GM19328 (cell line): Measurements from ENCODE around the gene SCAP.

Experiments
- ATAC-seq: cut with Tn5 transposase; IDR thresholded peaks from one replicate; pipeline ENCODE4 v1.9.1; 2021; ENCODE audit warnings: mild to moderate bottlenecking, moderate library complexity; ENCODE audit not compliant: unreplicated experiment

The SCAP gene

GRCh38 chr3:47404431-47404876, 71.3 kb downstream of the SCAP start:
- ATAC-seq, result no peak

GRCh38 chr3:47399531-47400270, 76.0 kb downstream of the SCAP start:
- ATAC-seq, result no peak

GRCh38 chr3:47399016-47399415, 76.7 kb downstream of the SCAP start:
- no peak for ATAC-seq

GRCh38 chr3:47398228-47398627, 77.5 kb downstream of the SCAP start:
- ATAC-seq, result no peak

- ATAC-seq, result no peak
These were observed 80.9 kb downstream of the SCAP start for GRCh38 chr3:47394881-47395280.

- no peak for ATAC-seq
These were observed 81.4 kb downstream of the SCAP start for GRCh38 chr3:47394140-47394870.

GRCh38 chr3:47392933-47393332, 82.8 kb downstream of the SCAP start:
- ATAC-seq, result no peak

- ATAC-seq, result no peak
These were observed 89.9 kb downstream of the SCAP start for GRCh38 chr3:47385796-47386195.

GRCh38 chr3:47385007-47385406, 90.7 kb downstream of the SCAP start:
- ATAC-seq, result no peak

GRCh38 chr3:47384425-47384824, 91.3 kb downstream of the SCAP start:
- no peak for ATAC-seq

GRCh38 chr3:47381317-47382157, 94.2 kb downstream of the SCAP start:
- peak; percentile 51 for ATAC-seq

- ATAC-seq, result peak; percentile 73
These were observed 95.0 kb downstream of the SCAP start, which contains the start of gene PTPN23 for GRCh38 chr3:47380601-47381316. Gene PTPN23, plus strand, starts transcription at chr3:47381021. Its CDS starts 76 bp downstream, at chr3:47381097.

GRCh38 chr3:47380026-47380600, 95.6 kb downstream of the SCAP start:
- no peak for ATAC-seq

- ATAC-seq, result no peak
These were observed 96.3 kb downstream of the SCAP start for GRCh38 chr3:47379411-47379899.

GRCh38 chr3:47378869-47379268, 96.9 kb downstream of the SCAP start:
- ATAC-seq, result no peak

- ATAC-seq, result no peak
These were observed 98.6 kb downstream of the SCAP start for GRCh38 chr3:47377186-47377585.

- ATAC-seq, result no peak
These were observed 99.3 kb downstream of the SCAP start for GRCh38 chr3:47376393-47376792.

- no peak for ATAC-seq
These were observed 101.2 kb downstream of the SCAP start for GRCh38 chr3:47374587-47374986.

GRCh38 chr3:47370887-47371697, 104.6 kb downstream of the SCAP start:
- no peak for ATAC-seq
